KBM-7 (cell line): ENCODE measurements around the gene LSG1.
A peak's percentile ranks its signal among the peaks of the same experiment; 100 is the strongest.

Experiments
- DNase-seq: peaks from one replicate; pipeline ENCODE4 v3.0.0-alpha.2; 2015
- in situ Hi-C: fragments of 300-500 bp; cut with MboI; formaldehyde crosslinking; loops from 2 replicates; pipeline ENCODE4 v1.14.3; 2020; ENCODE audit warnings: low sequenced_read_pairs, low pct_unique_long_range_greater_than_20kb, mixed read lengths

LSG1 gene

GRCh38 chr3:194688946-194689345 lies 17.0 kb upstream of the LSG1 start:
- in situ Hi-C loops = loop anchor here (10.0 to 25.0 kb wide), 3 partner anchors 423 to 848 kb away; partner anchors contain the start of gene PPP1R2
- no peak for DNase-seq

GRCh38 chr3:194688200-194688740 lies 16.3 kb upstream of the LSG1 start:
- in situ Hi-C loops = loop anchor here (10.0 to 25.0 kb wide), 3 partner anchors 424 to 849 kb away; partner anchors contain the start of gene PPP1R2
- DNase-seq = peak; percentile 77

GRCh38 chr3:194687638-194688199 lies 15.7 kb upstream of the LSG1 start:
- in situ Hi-C loops = loop anchor here (10.0 to 25.0 kb wide), 3 partner anchors 425 to 850 kb away; partner anchors contain the start of gene PPP1R2
- peak; percentile 75 for DNase-seq

GRCh38 chr3:194686816-194687637 lies 15.0 kb upstream of the LSG1 start:
- in situ Hi-C loops = loop anchor here (10.0 to 25.0 kb wide), 3 partner anchors 425 to 850 kb away; partner anchors contain the start of gene PPP1R2
- DNase-seq = no peak

- in situ Hi-C loops = loop anchor here (10.0 to 25.0 kb wide), 3 partner anchors 426 to 851 kb away; partner anchors contain the start of gene PPP1R2
Observed at GRCh38 chr3:194686414-194686815, 14.4 kb upstream of the LSG1 start.

GRCh38 chr3:194685718-194686413 lies 13.9 kb upstream of the LSG1 start, which contains the start of gene FAM43A:
Gene FAM43A (plus strand): TSS chr3:194685883. CDS start chr3:194686827, 944 bp downstream.
- peak; percentile 96 for DNase-seq
- in situ Hi-C loops = loop anchor here (10.0 to 25.0 kb wide), 3 partner anchors 426 to 851 kb away; partner anchors contain the start of gene PPP1R2

More at GRCh38 chr3:194686414-194686815, 14.4 kb upstream of the LSG1 start:
- DNase-seq = no peak

- in situ Hi-C loops = loop anchor here (10.0 to 25.0 kb wide), 3 partner anchors 427 to 852 kb away; partner anchors contain the start of gene PPP1R2
- DNase-seq = no peak
Observed at GRCh38 chr3:194685065-194685717, 13.2 kb upstream of the LSG1 start.

GRCh38 chr3:194683380-194683779 lies 11.4 kb upstream of the LSG1 start:
- in situ Hi-C loops = loop anchor here (10.0 to 25.0 kb wide), 3 partner anchors 429 to 854 kb away; partner anchors contain the start of gene PPP1R2

GRCh38 chr3:194682694-194683310 lies 10.8 kb upstream of the LSG1 start:
- in situ Hi-C loops = loop anchor here (10.0 to 25.0 kb wide), 3 partner anchors 429 to 854 kb away; partner anchors contain the start of gene PPP1R2
- peak; percentile 92 for DNase-seq

More at GRCh38 chr3:194683380-194683779, 11.4 kb upstream of the LSG1 start:
- DNase-seq = no peak

- in situ Hi-C loops = loop anchor here (10.0 to 25.0 kb wide), 3 partner anchors 430 to 855 kb away; partner anchors contain the start of gene PPP1R2
Observed at GRCh38 chr3:194682189-194682693, 10.2 kb upstream of the LSG1 start.

GRCh38 chr3:194680888-194681615 lies 9.1 kb upstream of the LSG1 start:
- DNase-seq = no peak
- in situ Hi-C loops = loop anchor here (10.0 to 25.0 kb wide), 3 partner anchors 431 to 856 kb away; partner anchors contain the start of gene PPP1R2

More at GRCh38 chr3:194682189-194682693, 10.2 kb upstream of the LSG1 start:
- no peak for DNase-seq

- in situ Hi-C loops = loop anchor here (25.0 kb wide), 2 partner anchors 436 to 861 kb away; partner anchors contain the start of gene PPP1R2
- DNase-seq = no peak
Observed at GRCh38 chr3:194676471-194676870, 4.5 kb upstream of the LSG1 start.

GRCh38 chr3:194675680-194676079 lies 3.7 kb upstream of the LSG1 start:
- in situ Hi-C loops = loop anchor here (25.0 kb wide), 2 partner anchors 437 to 862 kb away; partner anchors contain the start of gene PPP1R2
- DNase-seq = no peak

- in situ Hi-C loops = loop anchor here (25.0 kb wide), 2 partner anchors 437 to 862 kb away; partner anchors contain the start of gene PPP1R2
- DNase-seq = peak; percentile 31
Observed at GRCh38 chr3:194675081-194675640, 3.2 kb upstream of the LSG1 start.

GRCh38 chr3:194673761-194674160 lies 1.8 kb upstream of the LSG1 start:
- DNase-seq = no peak
- in situ Hi-C loops = no loop called here

- in situ Hi-C loops = no loop called here
Observed at GRCh38 chr3:194672876-194673275, 885 bp upstream of the LSG1 start.

More at GRCh38 chr3:194672876-194673275, 885 bp upstream of the LSG1 start:
- no peak for DNase-seq
